Mesothelial cell of epicardium (in vitro differentiated cells): ENCODE data around the gene KCNN3. TPM values are rescaled to one million over a fixed set of nuclear protein-coding genes. Genes with fewer than 3 reads are reported as not detected.

Source experiments
- DNase-seq, 2 experiments: peaks; one replicate each; pipeline ENCODE4 v3.0.0; 2021; ENCODE audit warnings: low spot score in 2 of 2; ENCODE audit not compliant: unreplicated experiment in 2 of 2
- H3K27ac Mint-ChIP-seq: 2 replicates; pipeline ENCODE4 v1.8.0; 2021; ENCODE audit warnings: mixed read lengths
- H3K27me3 Mint-ChIP-seq: 2 replicates; pipeline ENCODE4 v1.8.0; 2021; ENCODE audit warnings: low read depth, mixed read lengths
- H3K36me3 Mint-ChIP-seq: 2 replicates; pipeline ENCODE4 v1.8.0; 2021; ENCODE audit warnings: mixed read lengths
- H3K4me1 Mint-ChIP-seq: 2 replicates; pipeline ENCODE4 v1.8.0; 2021; ENCODE audit warnings: mixed read lengths
- H3K4me3 Mint-ChIP-seq: 2 replicates; pipeline ENCODE4 v1.8.0; 2021; ENCODE audit warnings: mild to moderate bottlenecking, moderate library complexity, mixed read lengths
- H3K9me3 Mint-ChIP-seq: 2 replicates; pipeline ENCODE4 v1.8.0; 2021; ENCODE audit warnings: mixed read lengths
- total RNA-seq: library from RNA; stranded (reverse); gene quantifications from 3 replicates; pipeline ENCODE4 v1.2.1, GENCODE V29; 2021
- TF ChIP-seq, protein P1 (sequence below): fragments of 200-600 bp; sonication (generic); IDR thresholded peaks from one replicate; pipeline ENCODE4 v1.5.0; 2021; ENCODE audit warnings: antibody characterized with exemption; ENCODE audit not compliant: unreplicated experiment

KCNN3 gene
- total RNA-seq, 1 donor from 2014 or later, result 1.2 TPM

DNA sequence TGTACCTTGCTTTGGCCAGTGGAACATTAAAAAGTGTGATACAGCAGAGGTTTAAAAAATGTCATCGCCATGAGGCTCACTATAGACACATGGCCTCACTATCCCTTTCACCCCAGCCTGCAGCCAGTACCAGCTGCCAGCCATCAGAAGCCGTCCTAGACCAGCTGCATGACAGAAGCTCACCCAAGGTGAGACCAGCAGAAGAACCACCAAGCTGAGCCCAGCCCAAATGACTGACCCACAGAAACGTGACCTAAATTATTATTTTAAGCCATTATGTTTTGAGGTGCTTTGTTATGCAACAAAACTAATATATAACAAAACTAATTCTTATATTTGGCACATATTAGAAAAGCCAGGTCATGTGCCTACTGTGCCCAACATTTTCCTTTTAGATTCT, 91.1 kb downstream of the KCNN3 start:
- peaks cover 13% of the 10 kb centered on the region for H3K27me3 Mint-ChIP-seq
- no peak overlapping the region for H3K4me3 Mint-ChIP-seq
- TF ChIP-seq, protein P1, sequence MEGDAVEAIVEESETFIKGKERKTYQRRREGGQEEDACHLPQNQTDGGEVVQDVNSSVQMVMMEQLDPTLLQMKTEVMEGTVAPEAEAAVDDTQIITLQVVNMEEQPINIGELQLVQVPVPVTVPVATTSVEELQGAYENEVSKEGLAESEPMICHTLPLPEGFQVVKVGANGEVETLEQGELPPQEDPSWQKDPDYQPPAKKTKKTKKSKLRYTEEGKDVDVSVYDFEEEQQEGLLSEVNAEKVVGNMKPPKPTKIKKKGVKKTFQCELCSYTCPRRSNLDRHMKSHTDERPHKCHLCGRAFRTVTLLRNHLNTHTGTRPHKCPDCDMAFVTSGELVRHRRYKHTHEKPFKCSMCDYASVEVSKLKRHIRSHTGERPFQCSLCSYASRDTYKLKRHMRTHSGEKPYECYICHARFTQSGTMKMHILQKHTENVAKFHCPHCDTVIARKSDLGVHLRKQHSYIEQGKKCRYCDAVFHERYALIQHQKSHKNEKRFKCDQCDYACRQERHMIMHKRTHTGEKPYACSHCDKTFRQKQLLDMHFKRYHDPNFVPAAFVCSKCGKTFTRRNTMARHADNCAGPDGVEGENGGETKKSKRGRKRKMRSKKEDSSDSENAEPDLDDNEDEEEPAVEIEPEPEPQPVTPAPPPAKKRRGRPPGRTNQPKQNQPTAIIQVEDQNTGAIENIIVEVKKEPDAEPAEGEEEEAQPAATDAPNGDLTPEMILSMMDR, result no peak
- no peak overlapping the region for H3K27ac Mint-ChIP-seq
- DNase-seq, result no peak
- H3K36me3 Mint-ChIP-seq, result no peaks in the 10 kb centered on the region
- H3K4me1 Mint-ChIP-seq, result no peaks in the 10 kb centered on the region
- peaks cover 4% of the 10 kb centered on the region for H3K9me3 Mint-ChIP-seq

DNA sequence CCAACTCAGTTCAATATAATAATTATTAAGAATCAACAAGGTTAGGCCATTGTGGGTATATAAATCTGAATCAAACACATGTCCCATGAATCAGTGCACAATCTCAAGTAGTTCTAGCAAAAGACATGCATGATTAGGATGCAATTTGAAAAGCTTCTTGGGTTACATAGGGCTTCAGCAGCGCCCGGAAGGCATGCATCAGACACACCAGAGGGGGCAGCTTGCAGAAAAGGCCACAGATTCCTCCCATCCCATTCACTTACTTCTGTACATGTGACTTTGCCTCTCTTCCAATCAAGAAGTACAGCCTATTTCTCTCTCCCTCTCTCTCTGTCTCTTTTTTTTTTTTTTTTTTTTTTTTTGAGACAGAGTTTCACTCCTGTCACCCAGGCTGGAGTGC, 91.8 kb downstream of the KCNN3 start:
- Mint-ChIP-seq H3K27me3 (peaks cover 12% of the 10 kb centered on the region), H3K9me3 (peaks cover 4% of the 10 kb centered on the region), H3K27ac (no peak overlapping the region), H3K4me1 (no peaks in the 10 kb centered on the region), H3K36me3 (no peaks in the 10 kb centered on the region), H3K4me3 (no peak overlapping the region)
- TF ChIP-seq, protein P1, result no peak
- no peak for DNase-seq

DNA sequence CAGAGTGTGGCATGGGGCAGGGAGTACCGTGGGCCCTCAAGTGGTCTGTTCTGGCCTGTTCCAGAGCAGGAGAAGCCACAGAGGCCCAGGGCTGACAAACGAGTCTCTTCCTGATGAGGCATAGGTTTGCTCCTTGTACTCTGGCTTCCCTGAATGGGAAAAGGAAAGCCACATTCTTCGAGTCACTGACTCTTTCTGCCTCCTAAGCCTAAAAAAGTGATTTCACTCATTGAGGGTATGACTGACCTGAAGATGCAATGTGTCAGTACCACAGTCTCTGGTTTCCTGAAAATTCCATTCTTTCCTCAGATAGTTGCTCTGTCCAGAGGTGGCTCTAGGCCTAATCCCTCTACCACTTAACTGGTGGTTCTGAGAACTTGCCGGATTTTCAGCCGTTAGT, 92.3 kb downstream of the KCNN3 start:
- H3K27ac Mint-ChIP-seq, result no peak overlapping the region
- peaks cover 1% of the 10 kb centered on the region for H3K4me1 Mint-ChIP-seq
- peaks cover 14% of the 10 kb centered on the region for H3K27me3 Mint-ChIP-seq

DNA sequence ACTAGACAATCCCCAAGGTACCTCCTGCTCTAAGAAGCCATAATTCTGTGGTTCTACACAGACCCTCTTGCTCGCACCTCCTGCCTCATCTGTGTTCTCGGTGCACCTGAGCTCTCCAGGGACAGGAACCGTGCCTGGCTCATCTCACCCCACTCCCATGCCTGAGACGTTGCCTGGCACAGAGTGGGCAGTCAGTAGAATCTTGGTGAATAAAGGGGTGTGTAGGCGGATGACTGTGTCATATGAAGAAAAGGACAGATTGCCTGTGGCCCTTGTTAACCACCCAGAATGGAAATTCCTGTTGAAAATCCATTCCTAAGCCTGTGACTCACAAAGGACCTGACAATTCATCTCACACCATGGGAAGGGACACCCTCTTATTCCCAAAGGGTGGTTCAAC, 92.9 kb downstream of the KCNN3 start:
- Mint-ChIP-seq H3K27ac (no peak overlapping the region), H3K27me3 (peaks cover 20% of the 10 kb centered on the region), H3K9me3 (peaks cover 4% of the 10 kb centered on the region), H3K36me3 (no peaks in the 10 kb centered on the region), H3K4me3 (no peak overlapping the region), H3K4me1 (peaks cover 1% of the 10 kb centered on the region)
- no peak for DNase-seq
- TF ChIP-seq, protein P1, result no peak

More for the DNA sequence above, 92.3 kb downstream of the KCNN3 start:
- TF ChIP-seq, protein P1, result no peak
- Mint-ChIP-seq H3K4me3 (no peak overlapping the region), H3K36me3 (no peaks in the 10 kb centered on the region), H3K9me3 (peaks cover 4% of the 10 kb centered on the region)
- DNase-seq, result no peak

DNA sequence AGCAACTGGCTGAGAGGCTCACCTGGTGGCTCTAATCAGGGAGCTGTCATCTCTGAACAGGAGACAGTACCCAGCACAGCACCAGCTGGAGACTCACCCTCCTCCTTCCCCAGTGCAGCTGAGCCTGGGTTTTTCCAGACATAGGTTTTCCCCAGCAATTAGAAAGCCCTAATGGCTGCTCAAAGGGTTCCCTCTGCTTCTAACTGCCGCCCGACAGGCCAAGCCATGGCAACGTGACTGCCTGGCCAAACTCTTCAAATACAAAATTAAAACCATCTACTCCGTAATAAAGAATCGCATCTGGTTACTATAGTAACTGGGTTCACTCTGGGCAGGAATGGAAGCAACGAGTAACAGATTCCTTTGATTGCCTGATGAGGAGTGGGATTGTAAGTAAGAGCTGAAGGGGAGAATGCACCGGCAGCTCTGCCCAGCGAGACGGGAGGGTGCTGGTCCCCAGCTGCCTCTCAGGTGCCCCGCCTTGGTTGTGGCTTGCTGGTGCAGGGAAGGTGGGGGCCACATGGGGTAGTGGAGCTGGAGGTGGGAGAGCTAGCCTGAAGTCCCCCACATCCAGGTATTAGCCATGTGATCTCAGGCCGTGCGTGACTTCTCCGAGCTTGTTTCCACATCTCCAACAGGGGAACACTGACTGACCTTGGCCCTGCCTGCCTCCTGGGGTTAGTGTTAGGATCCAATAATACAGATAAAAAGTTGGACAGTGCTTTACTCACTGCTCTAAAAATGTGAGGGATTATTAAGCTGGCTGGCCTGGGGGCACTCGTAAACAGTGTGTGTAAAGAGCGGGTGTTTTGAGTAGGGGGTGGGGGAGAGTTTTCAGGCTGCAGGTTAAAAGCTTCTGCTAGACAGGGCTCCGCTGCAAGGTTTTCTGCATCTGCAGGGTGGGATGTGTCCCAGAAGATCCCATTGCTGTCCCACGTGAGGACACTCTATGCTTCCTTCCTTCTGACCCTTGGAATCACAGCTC, 94.2 kb downstream of the KCNN3 start:
- Mint-ChIP-seq H3K27me3 (peaks cover 21% of the 10 kb centered on the region), H3K9me3 (peaks cover 4% of the 10 kb centered on the region), H3K4me3 (no peak overlapping the region), H3K4me1 (peaks cover 1% of the 10 kb centered on the region), H3K27ac (no peak overlapping the region), H3K36me3 (no peaks in the 10 kb centered on the region)
- TF ChIP-seq, protein P1, result no peak
- no peak for DNase-seq
